Germinal center (tissue), 1 donor: Measurements from ENCODE around the gene ATXN1.

Source experiments
- DNase-seq: peaks from one replicate; pipeline ENCODE4 v3.0.0; 2012; ENCODE audit warnings: mixed read lengths, low spot score

Gene ATXN1

DNA sequence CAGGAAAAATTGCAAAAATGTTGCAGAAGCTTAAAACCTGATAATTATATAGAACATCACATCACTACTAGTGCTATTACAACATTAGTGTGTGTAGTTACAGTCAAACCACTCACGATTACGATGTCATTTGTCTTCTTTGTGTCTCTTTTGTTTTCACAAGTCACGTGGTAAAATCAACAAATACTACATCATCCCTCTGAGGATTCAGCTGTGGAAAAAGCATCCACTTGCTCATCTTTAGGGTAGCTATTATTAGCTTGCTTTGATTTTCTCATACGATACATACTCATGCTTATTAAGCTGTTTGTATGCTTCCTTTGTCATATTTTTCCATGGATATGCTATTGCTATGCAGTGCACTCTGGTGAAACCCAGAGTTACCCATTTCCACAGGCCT is 22.2 kb upstream of the ATXN1 start:
- no peak for DNase-seq

DNA sequence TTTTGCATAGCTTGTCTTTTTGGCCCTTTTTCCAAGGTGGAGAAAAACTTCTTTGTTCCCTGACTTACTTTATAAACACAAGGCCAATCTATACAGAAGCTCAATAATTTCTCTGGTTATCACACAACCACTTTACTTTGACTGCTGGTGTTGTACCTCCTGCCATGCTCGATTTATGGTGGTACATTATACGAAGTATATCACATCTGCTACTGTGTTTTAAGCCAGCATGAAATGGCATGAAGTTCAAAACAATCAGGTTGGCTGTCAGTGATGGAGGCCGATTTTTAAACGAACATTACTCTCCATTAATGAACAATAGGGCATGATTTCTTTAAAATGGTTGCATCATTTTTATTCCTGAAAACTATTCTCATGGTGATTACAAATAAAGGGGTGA is 21.0 kb upstream of the ATXN1 start:
- no peak for DNase-seq

GRCh38 chr6:16781348-16782169 is 20.3 kb upstream of the ATXN1 start:
- no peak for DNase-seq

GRCh38 chr6:16778521-16778920 is 17.3 kb upstream of the ATXN1 start:
- no peak for DNase-seq

DNA sequence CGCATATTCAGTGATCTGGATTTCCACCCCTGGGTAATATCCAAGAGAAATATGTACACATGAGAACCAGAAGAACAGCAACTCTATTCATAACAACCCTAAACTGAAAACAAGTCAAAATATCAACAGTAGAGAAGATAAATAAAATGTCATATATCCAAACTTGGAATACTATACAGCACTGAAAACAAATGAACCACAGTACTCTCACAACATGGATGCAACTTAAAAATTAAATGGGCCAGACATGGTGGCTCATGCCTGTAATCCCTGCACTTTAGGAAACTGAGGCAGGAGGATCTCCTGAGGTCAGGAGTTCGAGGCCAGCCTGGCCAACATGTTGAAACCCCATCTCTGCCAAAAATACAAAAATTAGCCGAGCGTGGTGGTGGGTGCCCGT is 16.5 kb upstream of the ATXN1 start:
- no peak for DNase-seq

- DNase-seq: no peak
Observed at GRCh38 chr6:16776394-16777017, 15.2 kb upstream of the ATXN1 start.

- DNase-seq: no peak
Observed at GRCh38 chr6:16774437-16774836, 13.2 kb upstream of the ATXN1 start.

DNA sequence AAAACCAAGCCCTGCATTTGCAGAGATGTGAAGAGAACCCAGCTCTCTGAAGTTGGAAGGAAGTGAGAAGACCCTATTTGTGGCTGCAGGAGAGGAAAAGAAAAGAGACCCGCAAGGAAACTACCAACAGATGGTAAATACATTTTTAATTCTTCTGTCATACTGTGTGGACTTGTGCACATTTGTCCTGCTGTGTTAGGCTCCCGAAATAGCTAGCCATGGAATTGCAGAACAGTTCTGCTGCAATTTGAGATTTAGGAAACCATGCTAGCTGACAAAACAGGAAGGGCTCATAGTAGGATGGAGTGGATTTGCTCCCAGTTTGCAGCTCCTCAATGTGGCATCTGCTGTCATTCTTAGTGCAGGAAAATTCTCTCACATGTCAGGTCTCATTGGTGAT is 12.1 kb upstream of the ATXN1 start:
- no peak for DNase-seq

- peak; percentile 81 for DNase-seq
Observed at GRCh38 chr6:16770701-16771569, 9.7 kb upstream of the ATXN1 start.

DNA sequence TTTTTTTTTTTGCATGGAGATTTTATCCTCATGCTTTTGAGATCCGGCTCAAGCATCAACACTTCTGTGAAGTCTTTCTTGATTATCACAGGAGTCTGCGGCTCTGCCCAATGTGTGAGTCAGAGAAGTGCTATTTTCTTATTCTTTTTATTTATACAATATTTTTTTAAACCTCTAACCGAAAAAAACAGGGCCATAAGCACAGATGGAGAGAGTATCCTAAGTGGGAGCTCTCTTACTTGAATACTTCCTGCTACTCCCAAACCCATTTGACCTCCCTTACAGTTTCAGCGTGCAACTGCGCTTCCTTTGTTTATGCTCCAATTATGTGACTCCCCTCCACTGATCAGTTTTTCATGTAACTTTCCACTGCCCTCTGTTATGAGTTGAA is 8.7 kb upstream of the ATXN1 start:
- DNase-seq: no peak

DNA sequence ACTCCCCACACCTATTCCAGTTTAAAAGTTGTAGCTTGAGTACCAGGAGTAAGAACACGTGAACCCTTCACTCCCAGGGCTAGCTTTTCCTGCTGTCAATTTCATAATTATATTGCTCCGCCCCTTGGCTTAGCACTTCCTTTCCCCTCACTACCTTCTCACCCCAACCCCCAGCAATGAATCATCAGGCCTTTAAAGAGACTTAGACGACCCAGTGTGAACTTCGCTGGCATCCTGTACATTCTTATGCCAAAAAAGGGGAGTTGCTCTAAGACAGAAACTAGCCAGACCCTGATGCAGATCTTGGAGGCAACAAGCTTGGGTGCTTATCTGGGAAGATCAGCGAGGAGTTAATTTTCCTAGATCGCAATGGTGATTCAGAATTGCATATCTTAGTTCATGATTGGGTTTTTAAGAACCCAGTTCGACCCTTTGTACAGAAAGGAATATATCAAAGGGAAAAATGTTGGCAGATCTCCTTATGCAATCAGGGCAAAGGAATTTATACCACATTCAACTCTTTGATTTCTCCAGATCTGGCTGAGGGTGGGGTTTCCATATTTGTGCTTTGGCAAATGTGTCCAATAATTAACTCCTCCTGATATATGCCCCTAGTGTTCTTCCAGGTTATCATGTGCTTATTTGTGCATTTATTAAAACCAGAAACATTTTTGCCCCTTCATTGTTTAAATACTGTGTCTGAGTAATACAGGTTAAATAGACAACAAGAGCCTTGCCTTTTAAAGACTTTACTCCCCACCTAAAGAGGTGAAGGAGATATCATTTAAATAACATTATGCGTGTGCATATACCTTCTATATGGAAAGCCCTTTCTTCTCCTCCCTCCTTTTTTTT is 8.1 kb upstream of the ATXN1 start:
- no peak for DNase-seq

DNA sequence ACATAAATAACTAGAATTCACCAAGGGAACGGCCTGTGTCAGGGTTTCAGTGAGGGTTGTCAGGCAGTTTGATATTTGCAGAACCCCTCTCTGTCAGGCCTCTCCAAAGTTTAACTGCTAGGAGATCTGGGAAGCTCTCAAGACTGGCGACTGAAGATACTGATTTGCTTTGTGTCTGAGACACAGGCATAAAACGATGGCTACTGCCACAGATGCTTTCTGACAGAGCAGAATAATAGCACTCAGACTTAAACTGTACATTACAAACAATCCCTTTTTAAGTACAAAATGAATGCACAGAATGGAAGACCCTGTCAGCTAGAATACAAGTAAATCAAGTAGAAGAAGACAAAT is 7.2 kb upstream of the ATXN1 start:
- DNase-seq: no peak

GRCh38 chr6:16767765-16768476 is 6.7 kb upstream of the ATXN1 start:
- no peak for DNase-seq

- DNase-seq: no peak
Observed at GRCh38 chr6:16766836-16767745, 5.8 kb upstream of the ATXN1 start.

DNA sequence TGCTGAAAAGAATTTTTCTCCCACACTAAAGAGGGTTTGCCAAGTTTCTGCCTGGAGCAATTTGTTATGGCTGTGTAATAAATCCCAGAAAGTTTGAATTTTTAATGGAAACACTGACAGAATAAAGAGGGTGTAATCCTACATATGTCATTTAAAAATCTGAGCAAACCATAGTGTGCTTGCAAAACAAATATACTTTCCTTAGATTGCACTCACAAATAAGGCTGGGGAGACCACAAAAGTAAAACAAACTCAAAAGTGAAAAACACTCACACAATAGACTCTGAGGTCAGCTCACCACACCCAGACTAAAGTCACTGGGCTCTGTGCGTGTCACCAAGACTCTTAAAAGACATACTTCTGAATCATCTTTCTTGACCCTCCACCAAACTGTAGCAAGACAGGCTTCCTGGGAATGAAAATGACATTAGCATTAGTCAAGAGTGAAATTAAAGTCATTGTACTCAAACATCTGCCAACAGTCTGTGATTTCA is 4.8 kb upstream of the ATXN1 start:
- no peak for DNase-seq

DNA sequence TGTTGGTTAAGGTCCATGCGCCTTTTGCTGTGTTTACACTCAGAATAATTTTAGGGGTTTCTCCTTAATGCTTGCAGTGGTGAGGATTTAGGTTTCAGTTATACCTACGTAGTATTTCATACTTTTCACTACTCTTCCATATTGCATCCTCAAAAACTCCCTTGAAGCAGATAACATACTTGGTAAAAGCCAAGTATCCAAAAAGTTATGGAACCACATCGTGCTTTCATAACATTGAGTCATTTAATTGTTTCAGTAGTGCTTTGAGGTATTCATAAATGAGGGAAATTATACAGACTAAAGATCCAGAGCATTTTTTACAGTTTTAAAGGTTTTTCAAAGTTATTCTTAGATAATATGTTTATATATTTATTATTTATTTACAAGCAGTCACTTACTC is 4.0 kb upstream of the ATXN1 start:
- DNase-seq: no peak

GRCh38 chr6:16764188-16764950 is 3.1 kb upstream of the ATXN1 start:
- DNase-seq: no peak

- DNase-seq: peak; percentile 63
Observed at GRCh38 chr6:16762550-16763477, 1.6 kb upstream of the ATXN1 start.
